Dermis blood vessel endothelial cell (primary cell): ENCODE data around the gene FCGR2B. TPM values are rescaled to one million over a fixed set of nuclear protein-coding genes. Genes with fewer than 3 reads are reported as not detected.
A peak's percentile ranks its signal among the peaks of the same experiment; 100 is the strongest.
"Not testable (repeated sequence)": the region's sequence is repeated elsewhere in the genome, so short reads cannot be mapped to it uniquely, and the experiment has no call there.

Source experiments
- DNase-seq: peaks from one replicate; pipeline ENCODE4 v3.0.0; 2010
- total RNA-seq: library from RNA; depleted of rRNA; stranded (reverse); fragments of >200 nt; gene quantifications from 2 replicates; pipeline ENCODE4 v1.2.3, GENCODE V29; 2014

Gene FCGR2B
- total RNA-seq, result not detected in 2 replicates

DNA sequence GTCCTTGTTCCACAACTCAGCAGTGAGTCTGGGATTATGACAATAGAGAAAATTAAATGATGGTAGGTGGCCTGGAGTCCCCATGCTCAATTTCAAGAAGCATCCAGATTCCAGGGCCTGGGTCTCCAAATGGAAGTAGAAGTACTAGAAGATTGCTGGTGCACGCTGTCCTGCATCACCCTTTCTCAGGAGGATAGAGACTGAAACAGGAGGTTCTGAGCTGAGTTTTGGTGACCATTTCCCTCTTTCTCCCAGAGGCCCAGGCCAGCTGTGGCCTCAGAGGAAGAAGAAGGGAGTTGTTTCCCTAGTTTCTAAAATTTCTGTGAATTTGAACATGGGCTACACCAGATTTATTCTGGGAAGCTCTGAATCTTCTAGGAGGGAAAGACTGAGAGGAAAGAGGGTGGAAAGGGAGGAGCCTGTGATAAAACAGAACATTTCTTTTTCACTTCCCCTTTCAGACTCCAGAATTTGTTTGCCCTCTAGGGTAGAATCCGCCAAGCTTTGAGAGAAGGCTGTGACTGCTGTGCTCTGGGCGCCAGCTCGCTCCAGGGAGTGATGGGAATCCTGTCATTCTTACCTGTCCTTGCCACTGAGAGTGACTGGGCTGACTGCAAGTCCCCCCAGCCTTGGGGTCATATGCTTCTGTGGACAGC is at the start of gene FCGR2B:
Gene FCGR2B (plus strand): TSS at position 460 of the 656 bp plus-strand sequence. CDS start 99 bp downstream, at position 559.
- DNase-seq, result not testable (repeated sequence)

DNA sequence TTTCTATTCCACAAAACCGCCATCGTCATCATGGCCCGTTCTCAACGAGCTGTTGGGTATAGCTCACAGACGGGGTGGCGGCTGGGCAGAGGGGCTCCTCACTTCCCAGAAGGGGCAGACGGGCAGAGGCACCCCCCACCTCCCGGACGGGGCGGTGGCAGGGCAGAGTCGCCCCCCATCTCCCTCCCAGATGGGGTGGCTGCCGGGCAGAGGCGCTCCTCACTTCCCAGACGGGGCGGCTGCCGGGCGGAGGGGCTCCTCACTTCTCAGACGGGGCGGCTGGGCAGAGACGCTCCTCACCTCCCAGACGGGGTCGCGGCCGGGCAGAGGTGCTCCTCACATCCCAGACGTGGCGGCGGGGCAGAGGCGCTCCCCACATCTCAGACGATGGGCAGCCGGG is 46.5 kb upstream of the FCGR2B start:
- not testable (repeated sequence) for DNase-seq

DNA sequence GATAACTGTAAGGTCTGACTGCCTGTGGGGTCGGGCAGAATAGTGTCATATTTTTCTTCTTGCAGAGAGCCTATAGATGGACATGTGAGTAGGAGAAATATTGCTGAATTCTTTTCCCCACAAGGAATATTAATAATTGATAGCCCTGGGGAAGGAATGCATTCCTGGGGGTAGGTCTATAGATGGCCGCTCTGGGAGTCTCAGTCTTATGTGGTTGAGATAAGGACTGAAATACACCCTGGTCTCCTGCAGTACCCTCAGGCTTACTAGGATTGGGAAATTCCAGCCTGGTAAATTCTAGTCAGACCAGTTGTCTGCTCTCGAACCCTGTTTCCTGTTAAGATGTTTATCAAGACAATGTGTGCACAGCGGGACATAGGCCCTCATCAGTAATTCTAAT is 44.4 kb upstream of the FCGR2B start:
- not testable (repeated sequence) for DNase-seq

DNA sequence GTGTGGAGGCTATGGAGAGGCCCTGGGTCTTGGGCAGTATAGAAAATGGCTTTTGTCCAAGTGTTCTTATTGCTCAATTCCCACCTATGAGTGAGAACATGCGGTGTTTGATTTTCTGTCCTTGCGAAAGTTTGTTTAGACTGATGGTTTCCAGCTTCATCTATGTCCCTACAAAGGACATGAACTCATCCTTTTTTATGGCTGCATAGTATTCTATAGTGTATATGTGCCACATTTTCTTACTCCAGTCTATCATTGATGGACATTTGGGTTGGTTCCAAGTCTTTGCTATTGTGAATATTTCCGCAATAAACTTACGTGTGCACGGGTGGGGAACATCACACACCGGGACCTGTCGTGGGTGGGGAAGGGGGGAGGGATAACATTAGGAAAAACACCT is 42.5 kb upstream of the FCGR2B start:
- DNase-seq, result not testable (repeated sequence)

DNA sequence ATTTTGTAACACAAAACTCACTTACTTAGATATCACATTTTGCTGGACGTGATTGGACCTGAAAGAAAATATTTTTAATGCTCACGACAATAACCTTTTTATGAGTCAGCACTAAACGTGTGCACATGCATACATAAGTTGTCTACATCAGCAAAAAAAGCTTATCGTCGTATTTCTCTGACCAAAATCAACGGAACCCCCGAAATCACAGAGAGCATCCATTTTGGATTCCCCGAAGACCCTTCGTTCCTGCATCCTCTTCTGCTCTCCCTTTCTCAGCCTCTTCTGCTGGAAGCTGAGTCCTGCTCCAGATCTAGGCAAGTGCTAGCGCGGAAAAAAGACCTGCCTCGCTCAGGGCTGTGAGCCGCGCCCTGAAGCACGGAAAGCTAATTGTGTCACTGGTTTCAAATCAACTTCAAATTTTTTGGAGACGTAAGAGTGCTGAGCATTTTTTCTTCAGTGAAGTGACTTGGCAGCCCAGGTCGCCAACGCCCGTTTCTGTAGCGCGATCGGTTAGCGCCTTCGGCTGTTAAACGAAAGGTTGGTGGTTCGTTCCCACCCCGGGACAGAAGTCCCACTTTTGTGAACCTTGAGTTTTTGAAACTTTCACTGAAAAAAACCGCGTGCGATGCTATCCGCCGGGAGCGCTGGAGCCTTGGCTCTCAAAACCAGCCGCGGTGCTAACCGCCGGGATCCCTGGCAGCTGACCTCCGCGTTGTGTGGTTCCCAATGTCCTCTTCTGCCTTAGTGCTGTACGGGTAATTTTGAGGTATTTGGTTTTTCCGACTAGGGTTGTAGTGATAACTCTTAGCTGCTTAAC is 41.6 kb upstream of the FCGR2B start:
- DNase-seq, result peak; percentile 58

DNA sequence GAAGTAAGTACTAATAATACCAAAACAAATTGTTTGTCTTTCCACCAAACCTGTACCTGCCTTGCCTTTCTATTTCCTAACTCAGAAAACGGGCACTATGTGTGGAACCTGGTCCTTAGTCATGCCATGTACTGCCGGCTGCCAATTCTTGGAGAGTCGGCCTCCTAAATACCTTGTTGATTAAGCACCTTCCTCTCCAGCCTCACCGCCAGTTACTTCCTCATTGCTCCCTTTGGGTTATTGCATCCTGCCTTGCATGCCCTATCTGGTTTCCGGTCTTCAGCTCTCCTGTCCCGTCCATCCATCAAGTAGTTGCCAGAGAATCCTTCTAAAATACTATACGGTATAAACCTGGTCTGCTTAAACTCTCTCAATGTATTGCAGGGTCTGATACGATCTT is 40.9 kb upstream of the FCGR2B start:
- DNase-seq, result not testable (repeated sequence)

DNA sequence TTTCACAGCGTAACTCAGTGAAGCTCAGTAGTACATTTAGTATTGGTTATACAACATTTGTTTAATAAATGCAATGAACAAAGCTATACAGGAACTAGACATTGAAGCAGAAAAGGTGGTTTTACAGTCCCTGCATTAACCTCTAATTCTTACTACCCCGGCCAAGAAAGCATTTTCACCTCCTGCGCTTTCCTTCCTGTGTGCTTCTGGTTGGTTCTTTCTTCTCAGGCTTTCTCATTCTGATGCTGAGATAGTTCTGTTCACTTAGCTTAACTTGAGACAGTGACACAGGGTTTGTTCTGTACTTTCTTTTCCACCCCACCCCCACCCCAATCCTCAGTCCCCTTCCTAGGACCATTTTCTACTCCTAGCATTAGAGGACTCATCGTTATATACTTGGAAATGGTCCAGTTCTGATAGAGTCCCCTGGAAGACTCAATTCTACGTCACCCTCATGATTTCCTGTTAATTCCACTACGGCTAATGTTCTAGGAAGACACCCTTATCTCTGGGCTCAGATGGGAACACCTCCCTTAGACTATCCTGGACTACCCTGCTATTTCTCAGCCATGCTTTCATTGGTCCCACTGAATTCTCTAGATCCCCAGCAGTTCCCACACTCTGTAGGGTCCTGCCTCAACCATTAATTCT is 39.4 kb upstream of the FCGR2B start:
- DNase-seq, result not testable (repeated sequence)

DNA sequence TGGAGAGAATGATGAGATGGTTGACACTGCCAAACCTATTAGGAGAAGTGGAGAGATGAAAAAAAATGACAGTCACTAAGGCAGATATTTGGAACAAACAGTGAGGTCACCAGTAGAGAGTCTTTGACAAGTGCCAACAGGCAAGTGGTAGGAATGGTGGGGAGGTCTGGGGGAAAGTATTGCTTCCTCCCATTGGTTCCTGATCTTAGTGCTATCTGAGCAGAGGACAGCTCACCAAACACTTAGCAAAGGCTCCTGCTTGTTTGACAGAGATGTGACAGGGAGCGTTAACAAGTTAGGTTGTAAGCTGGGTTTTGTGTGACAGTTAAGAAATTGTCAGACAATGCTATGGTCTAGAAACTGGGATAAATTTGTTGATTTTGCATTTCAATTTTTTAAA is 38.3 kb upstream of the FCGR2B start:
- DNase-seq, result not testable (repeated sequence)

DNA sequence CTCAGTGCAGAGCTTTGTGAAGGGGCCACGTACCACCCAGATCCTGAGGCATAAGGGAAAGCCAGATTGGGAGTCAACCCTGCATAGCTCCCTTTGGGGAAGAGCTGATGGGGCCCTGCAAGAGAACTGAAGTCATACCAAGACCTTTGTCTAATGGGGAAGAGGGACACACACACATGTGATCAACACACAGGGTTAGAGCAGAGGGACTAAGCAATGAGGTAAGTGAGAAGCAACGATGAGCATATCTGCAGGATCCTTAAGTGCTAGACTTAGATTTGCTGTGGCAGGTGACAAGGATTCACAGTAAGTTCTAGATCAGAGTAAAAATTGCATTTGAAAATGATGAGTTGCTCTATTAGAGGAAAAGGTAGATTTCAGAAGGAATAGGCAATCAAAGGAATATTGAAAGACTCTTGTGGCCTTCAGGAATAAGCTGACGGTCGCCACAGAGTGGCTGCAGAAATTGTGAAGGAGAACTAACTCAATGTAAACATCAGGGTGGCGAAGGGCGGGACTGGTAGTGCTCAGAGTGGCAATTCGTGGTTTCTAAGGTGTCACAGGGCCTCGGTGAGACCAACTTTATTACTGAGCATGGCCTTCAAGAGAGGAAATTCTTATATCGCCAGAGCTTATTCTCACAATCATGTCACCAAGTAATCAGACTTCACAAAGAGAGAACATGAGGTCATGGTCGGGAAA is 36.3 kb upstream of the FCGR2B start:
- not testable (repeated sequence) for DNase-seq

DNA sequence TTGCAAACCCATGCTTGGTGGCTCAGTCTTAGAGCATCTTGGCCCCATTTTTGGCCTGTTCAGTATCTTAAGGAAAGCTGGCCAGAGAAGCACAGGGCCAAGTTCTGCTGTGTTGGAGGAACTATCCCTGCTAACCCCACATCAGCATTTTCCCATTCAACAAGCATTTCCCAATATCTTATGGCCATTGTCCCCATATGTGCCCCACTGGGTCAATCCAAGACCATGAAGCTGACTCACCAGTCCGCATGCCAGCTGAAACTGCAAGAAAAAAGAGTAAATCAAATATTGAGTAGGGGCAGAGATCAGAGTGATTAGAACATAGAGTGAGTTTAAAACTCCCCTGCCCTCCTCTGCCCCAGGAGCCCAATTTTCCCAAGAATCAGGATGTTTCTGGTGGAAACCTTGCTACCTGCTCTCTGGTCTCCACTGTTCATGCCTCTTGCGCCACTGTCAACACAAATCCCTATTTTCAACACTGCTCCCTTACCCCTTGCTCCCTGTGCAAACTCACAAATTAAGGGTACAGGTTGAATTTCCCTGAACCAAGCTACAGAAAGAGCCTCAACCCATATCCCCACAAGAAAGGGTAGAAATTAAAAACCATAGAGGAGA is 32.7 kb upstream of the FCGR2B start:
- not testable (repeated sequence) for DNase-seq

DNA sequence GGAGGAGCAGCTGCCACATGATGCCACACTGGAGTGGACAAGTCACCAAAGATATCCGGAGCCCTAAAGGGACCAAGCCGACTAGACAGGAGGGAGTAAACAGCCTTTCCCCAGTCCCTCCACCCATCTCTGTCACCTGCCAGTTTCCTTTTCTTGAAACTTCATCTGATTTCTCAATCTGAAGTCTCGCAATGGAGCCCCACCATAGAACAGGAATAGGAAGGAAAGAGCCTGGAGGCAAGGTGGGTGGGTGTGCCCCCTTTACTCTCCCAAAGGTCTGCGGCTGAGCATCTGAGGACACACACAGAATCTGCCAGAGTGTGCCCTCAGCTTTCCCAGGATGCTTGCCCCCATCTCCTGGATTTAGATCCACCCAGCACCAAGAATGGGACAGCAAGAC is 31.9 kb upstream of the FCGR2B start, which contains the start of gene FCGR3B:
Gene FCGR3B (minus strand): TSS at position 101 of the 400 bp plus-strand sequence. CDS start 82 bp downstream, at position 19.
- DNase-seq, result no peak

DNA sequence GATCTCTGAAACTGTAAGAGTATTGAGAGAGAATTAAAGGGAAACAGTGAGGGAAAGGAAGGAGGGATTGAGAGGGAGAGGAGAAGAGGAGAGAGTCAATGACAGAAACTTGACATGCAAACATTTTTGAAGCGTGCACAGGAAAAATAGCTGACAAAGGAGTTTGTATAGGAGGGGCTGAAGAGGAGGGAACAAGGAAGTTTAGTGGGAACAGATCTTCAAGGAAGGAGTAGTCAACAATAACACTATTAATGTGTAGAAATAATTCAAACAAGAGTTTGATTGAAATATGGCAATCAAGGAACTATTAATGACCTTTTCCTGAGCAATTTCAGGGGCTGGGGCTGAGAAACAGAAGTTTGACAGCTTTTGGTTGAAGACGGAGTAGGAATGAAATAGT is 27.9 kb upstream of the FCGR2B start:
- DNase-seq, result not testable (repeated sequence)

DNA sequence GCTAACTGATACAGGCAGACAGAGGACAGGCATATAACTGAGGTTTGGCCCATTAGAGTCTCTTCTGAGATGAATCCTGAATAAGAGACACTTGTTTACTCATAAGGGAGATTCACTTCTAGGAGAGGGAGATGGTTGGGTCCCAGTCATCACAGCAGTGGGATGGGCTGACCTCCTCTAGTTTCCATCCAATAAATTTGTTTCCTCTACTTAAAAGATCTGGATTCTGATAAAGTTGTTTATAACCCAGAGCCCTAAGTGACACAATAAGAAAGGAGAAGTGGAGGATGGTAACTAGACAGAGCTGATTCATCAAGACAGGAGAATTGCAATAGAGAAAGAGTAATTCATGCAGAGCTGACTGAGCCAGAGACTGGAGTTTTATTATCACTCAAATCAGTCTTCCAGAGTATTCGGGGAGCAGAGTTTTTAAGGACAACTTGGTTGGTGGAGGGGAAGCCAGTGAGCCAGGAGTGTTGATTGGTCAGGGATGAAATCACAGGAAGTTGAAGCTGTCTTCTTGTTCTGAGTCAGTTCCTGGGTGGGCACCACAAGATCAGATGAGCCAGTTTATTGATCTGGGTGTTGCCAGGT is 26.7 kb upstream of the FCGR2B start:
- not testable (repeated sequence) for DNase-seq

DNA sequence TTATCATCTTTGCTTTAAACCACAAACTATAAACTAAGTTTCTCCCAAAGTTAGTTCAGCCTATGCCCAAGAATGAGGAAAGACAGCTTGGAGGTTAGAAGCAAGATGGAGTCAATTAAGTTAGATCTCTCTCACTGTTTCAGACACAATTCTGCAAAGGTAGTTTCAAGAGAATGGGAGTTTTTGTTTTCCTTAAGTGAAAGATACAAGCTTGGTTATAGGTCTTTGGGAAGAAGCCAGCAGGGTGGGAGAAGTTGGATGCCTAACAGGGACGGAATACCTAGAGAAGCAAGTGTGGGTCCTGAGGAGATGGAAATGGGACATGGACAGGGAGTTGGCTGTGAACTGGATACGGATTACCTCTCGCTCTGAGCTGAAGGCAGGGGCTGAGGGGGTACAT is 26.0 kb upstream of the FCGR2B start:
- not testable (repeated sequence) for DNase-seq

DNA sequence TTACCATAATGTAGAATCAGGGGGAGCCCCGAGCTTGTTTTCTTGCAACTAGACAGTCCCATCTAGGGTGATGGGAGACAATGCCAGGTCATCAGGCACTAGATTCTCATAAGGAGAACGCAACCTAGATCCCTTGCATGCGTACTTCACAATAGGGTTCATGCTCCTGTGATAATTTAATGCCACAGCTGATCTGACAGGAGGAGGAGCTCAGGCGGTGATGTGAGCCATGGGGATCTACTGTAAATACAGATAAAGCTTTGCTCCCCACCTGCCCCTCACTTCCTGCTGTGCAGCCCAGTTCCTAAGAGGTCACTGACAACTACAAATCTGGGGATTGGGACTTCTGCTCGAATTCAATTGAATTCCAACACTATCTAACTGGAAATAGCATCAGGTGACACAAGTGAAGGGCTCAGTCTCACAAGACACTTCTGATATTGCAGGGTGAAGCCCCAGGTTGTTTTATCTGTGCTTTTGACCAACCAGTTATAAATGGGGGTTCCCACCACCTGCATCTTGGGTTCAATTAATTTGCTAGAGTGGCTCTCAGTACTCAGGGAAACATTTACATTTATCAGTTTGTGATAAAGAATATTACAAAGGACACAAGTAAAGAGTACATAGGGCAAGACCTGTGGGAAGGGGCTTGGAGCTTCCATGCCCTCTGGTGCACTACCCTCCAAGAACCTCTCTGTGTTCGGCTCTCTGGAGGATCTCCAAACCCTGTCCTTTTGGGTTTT is 24.5 kb upstream of the FCGR2B start:
- not testable (repeated sequence) for DNase-seq

DNA sequence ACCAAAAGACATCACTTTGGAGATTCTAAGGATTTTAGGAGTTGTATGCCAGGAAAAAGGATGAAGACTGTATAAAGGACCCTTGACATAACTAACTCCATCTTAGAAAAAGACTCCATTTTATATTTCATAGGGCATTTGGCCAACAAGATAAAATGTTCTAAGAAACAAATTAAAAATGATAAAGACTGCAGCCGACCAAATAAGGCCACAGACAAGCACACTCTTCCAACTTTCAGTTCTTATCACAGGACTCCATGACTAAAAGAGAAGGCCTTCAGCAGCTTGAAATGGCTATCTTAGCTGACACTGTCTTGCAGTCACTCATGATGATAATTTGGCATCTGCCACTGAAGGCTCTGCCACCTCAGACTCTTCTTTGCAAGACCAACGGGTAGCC is 23.7 kb upstream of the FCGR2B start:
- not testable (repeated sequence) for DNase-seq

DNA sequence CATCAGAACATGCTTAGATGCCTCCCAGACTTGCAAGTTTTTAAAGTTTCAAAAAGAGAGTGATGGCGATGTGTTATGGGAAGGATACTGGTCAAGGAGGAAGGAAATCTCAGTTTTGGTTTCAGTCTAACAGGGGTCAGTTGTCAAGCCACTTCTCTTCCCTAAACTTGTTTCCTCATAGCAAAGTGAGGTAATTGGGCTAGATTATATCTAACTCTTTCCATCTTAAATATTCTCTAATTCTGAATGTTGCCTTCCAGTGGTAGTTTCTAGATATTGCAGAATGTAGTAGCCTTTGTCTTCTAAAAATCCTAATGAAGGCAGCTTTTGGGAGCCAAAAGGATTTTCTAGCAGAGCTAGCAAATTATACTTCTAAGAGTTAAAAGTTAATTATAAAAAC is 20.2 kb upstream of the FCGR2B start:
- peak; percentile 6 for DNase-seq

DNA sequence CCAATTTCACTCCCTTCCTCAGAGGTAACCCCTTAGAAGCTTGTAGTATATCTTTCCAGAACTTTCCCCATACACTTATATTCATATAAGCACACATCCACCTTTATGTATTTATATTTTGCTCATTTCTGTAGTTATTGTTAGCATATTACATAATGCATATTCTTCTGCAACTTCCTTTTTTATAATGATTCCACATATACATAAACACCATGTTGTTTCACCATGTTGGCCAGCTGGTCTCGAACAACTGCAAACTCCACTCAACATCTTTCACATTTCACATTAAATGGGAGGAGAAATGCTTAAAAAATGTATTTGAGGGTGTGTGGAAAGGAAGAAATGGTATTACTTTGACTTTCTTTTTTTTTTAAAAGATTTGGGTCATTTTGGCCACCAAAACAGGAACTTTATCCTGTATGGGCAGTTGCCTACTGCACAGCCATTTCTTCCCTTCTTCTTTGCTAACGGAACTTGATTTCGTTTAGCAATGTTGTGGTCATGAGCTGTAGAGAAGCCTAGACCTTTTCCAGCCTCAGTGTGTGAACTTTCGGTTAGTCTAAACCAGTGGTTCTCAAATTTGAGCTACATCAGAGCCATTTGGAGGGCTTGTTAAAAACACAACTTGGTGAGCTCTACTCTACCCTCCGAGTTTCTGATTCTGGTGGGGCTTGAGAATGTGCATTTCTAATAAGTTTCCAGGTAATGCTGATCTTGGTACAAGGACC is 19.3 kb upstream of the FCGR2B start:
- DNase-seq, result not testable (repeated sequence)

DNA sequence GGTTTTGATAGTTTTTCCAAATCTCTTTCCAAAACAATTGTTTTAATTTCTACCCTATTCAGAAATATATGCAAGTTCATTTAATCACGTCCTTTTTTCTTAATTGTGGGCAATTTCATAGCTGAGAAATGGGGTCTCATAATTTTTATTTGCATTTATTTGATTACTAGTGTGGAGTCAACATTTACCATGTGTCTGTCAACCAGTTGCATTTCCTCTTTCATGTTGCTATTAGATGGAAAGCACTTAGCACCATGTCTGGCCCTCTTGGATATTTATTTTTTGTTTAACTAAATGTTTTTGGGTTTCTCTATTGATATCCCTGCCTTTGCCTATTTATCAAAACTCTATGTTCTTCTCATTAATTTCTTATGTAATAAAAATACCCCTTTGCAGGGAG is 18.1 kb upstream of the FCGR2B start:
- DNase-seq, result not testable (repeated sequence)
